GM21576 (cell line): ENCODE measurements around the gene GLOD4.
A peak's percentile ranks its signal among the peaks of the same experiment; 100 is the strongest.
"Not testable (repeated sequence)": the region's sequence is repeated elsewhere in the genome, so short reads cannot be mapped to it uniquely, and the experiment has no call there.

Source experiments
- ATAC-seq: cut with Tn5 transposase; IDR thresholded peaks from one replicate; pipeline ENCODE4 v1.9.1; 2021; ENCODE audit warnings: mild to moderate bottlenecking, moderate library complexity; ENCODE audit not compliant: unreplicated experiment

The GLOD4 gene, protein sequence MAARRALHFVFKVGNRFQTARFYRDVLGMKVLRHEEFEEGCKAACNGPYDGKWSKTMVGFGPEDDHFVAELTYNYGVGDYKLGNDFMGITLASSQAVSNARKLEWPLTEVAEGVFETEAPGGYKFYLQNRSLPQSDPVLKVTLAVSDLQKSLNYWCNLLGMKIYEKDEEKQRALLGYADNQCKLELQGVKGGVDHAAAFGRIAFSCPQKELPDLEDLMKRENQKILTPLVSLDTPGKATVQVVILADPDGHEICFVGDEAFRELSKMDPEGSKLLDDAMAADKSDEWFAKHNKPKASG

GRCh38 chr17:781805-782731 is at the start of gene GLOD4, which contains the start of gene MRM3:
TSS of gene GLOD4 (minus strand) at chr17:782280. CDS start at chr17:782255, 25 bp downstream.
TSS of gene MRM3 (plus strand) at chr17:782353. CDS start at chr17:782379, 26 bp downstream.
- peak; percentile 83 for ATAC-seq

GRCh38 chr17:830950-831349 is 48.9 kb upstream of the GLOD4 start:
- no peak for ATAC-seq

DNA sequence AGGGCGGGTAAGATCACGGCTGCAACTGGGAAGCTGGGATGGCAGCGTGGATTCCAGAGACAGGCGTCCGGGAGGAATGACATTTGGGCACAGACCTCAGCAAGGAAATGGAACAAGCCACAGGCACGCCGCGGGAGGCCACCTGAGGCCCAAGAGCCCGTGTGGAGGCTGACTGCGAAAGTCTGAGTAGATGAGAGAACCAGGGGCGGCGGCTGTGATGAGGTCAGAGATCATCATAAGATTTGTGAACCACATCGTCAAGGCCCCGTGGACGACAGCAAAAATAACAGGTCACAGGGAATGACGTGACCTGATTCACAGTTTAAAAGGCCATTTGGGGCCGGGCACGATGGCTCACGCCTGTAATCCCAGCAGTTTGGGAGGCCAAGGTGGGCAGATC is 48.3 kb upstream of the GLOD4 start:
- no peak for ATAC-seq

DNA sequence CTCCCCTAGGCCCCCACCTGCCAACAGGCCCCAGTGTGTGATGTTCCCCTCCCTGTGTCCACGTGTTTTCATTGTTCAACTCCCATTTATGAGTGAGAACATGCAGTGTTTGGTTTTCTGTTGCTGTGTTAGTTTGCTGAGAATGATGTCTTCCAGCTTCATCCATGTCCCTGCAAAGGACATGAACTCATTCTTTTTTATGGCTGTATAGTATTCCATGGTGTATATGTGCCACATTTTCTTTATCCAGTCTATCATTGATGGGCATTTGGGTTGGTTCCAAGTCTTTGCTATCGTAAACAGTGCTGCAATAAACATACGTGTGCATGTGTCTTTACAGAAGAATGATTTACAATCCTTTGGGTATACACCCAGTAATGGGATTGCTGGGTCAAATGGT is 47.5 kb upstream of the GLOD4 start:
- ATAC-seq: not testable (repeated sequence)

GRCh38 chr17:828761-829160 is 46.7 kb upstream of the GLOD4 start:
- ATAC-seq: no peak

DNA sequence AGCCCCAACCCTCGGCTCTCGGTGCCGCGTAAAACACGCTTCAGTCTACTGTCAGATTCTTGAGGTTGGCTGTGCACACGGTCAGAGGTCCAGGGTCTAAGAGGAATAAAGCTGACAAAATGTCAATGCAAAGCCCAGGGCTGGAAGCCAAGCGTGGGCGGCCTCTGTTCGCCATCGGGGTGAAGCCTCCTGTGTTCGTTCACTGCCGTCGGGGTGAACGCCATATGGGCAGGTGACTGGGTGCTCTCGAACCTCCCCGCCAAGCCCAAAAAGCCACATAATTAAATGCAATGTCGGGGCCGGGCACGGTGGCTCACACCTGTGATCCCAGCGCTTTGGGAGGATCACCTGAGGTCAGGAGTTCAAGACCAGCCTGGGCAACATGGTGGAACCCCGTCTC is 44.7 kb upstream of the GLOD4 start:
- ATAC-seq: no peak

DNA sequence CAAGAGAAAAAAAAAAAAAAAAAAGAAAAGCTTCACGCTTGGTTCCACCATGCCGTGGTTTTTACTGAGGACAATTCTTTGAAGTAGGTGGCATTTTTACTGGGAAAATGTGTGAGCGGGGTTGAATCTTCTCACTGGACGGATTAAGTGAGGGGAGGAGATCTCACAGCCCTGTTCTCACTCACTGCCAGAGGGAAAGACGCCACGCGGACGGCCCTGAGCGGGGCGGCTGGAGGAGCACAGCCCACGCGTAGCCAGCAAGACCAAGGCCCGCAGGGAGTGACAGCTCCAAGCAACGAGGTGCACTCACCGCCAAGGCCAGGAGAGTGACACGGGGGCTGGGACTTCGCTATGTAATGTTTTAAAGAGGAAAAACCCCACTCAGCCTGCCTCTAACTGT is 43.1 kb upstream of the GLOD4 start:
- ATAC-seq: no peak

DNA sequence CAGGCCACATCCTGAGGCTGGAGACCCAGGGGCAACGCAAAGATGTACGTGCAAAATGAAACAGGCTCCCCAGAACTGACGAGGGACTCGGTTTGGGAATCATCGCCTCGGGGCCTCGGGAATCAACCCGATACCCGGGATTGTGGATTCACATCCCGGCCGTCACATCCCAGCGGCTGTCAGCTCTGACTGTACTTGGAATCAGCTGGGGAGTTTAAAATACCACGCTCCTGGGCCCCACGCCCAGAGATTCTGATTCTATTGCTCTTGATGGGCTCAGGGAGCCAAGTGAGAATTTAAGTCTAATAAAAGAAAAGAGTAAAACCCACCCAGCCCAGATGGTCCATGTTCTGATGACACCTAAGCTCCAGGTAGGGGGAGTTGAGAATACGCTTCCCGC is 42.3 kb upstream of the GLOD4 start:
- ATAC-seq: no peak

DNA sequence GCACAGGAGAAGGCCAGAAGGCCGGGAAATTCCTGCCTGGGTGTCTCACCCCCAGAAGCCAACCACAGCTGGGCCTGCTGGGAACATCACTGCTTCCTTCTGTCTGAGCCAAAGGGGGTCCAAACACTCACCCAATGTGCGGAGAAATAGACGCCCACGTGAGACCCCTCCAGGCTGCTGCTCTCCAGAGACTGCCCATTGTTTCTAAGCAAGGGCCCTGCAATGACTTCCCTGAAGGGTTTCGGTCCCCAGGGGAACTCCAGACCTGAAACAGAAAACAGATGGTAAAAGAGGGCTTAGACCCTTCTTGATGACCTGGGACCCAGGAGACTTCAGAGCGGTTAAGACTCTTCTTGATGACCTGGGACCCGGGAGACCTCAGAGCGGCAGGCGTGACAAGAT is 41.4 kb upstream of the GLOD4 start:
- no peak for ATAC-seq

DNA sequence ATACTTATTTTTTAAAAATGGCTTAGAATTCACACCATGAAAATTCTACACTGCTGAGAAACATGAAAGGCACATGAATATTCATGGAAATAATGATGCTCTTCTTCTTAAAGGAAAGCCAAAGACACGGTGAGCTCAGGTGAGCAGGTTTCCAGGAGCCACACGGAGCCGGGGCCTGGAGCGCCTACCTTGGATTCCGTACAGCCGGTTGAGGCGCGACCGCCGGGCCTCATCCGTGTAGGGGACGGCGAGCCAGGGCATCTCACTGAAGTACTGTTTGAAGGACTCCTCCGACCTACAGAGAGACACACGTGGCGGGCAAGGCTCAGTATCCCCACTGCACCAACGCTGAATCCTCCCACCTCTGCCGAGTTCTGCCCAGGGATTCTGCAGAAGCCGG is 37.2 kb upstream of the GLOD4 start:
- no peak for ATAC-seq

DNA sequence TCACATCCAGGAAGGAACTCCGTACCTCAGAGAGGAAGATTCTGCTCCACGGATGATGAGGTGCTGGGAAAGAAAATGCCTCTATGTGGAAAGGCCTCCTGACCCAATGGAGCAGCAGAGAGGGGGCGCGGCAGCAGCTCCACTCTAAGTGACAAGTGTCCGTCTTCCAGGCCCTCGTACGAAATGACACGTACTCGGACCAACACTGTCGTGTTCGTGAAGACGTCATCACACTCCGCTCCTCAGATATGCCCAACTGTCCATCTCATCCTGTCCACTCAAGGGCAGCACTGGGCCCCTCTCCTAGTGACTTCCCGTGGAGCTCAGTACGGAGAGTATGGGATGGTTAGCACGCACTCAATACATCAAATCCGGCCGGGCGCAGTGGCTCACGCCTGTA is 32.3 kb upstream of the GLOD4 start:
- no peak for ATAC-seq

GRCh38 chr17:812638-813204 is 30.6 kb upstream of the GLOD4 start:
- no peak for ATAC-seq

- ATAC-seq: no peak
Measured at GRCh38 chr17:811051-811784, 29.1 kb upstream of the GLOD4 start.

- no peak for ATAC-seq
Measured at GRCh38 chr17:807523-808294, 25.6 kb upstream of the GLOD4 start.

- ATAC-seq: no peak
Measured at GRCh38 chr17:806781-807522, 24.9 kb upstream of the GLOD4 start.

- no peak for ATAC-seq
Measured at GRCh38 chr17:806346-806745, 24.3 kb upstream of the GLOD4 start.

DNA sequence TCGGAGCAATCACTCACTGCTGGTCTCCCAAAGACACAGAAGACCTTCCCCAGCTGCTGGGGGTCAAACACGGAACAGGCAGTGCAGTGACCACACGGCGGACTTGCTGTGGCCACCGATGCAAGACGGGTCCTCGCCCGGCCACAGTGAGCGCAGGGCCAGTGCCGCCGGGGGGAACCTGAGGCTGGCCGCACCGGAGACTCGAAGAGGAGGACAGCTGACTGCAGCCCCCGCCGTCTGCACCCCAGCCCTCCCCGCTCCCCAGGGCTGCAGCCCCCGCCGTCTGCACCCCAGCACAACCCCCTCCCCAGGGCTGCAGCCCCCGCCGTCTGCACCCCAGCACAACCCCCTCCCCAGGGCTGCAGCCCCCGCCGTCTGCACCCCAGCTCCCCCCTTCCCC is 23.8 kb upstream of the GLOD4 start:
- ATAC-seq: not testable (repeated sequence)

GRCh38 chr17:804541-805435 is 22.7 kb upstream of the GLOD4 start:
- ATAC-seq: no peak
